ENCODE results near the gene DUSP28. TPM values are rescaled to one million over a fixed set of nuclear protein-coding genes. Genes with fewer than 3 reads are reported as not detected.

The DUSP28 gene
- total and polyA plus RNA-seq, 2 of the 13 experiments (the other 11 are each of a cell fraction or from before 2014, with no cell fraction given): 5.2 to 8.6 TPM

GRCh38 chr2:240560480-240561324 lies 545 bp downstream of the DUSP28 start (continued):
- TF ChIP-seq DZIP1 (CRISPR knock-in tag; IDR thresholded peaks at IDR 0.05) (peak; percentile 87), CC2D1A (CRISPR knock-in tag; IDR thresholded peaks at IDR 0.05) (no peak), KLF15 (CRISPR knock-in tag; IDR thresholded peaks at IDR 0.05; ENCODE audit: borderline replicate concordance) (peak; percentile 50; the same call in 1 of the 2 replicates), SYNCRIP (IDR thresholded peaks at IDR 0.05; ENCODE audit: insufficient read depth, low read depth, low read length) (no peak), AGO1 (IDR thresholded peaks at IDR 0.05; ENCODE audit: low read depth, low read length, poor library complexity, severe bottlenecking) (no peak), DNMT1 (CRISPR knock-in tag; IDR thresholded peaks at IDR 0.05) (peak; percentile 99), LRRFIP1 (CRISPR knock-in tag; conservative IDR thresholded peaks at IDR 0.05) (no peak), ZFYVE20 (CRISPR knock-in tag; IDR thresholded peaks at IDR 0.05; ENCODE audit: borderline replicate concordance, low read depth) (0 out of 2 replicates have a peak, but pooled peaks have one; percentile 0), TEAD2 (CRISPR knock-in tag; IDR thresholded peaks at IDR 0.05) (no peak), TGIF2 (CRISPR knock-in tag; IDR thresholded peaks at IDR 0.05) (0 out of 2 replicates have a peak, but pooled peaks have one; percentile 10), RXRB (CRISPR knock-in tag; IDR thresholded peaks at IDR 0.05; ENCODE audit: borderline replicate concordance) (0 out of 2 replicates have a peak, but pooled peaks have one; percentile 35), KDM1A (CRISPR knock-in tag; IDR thresholded peaks at IDR 0.05) (no peak), TCF7L2 (IDR thresholded peaks at IDR 0.05; ENCODE audit: low read depth, low read length) (no peak), ZNF446 (CRISPR knock-in tag; IDR thresholded peaks at IDR 0.05) (peak; percentile 86; the same call in 1 of the 2 replicates), FOXO4 (CRISPR knock-in tag; conservative IDR thresholded peaks at IDR 0.05) (no peak), SMARCC2 (IDR thresholded peaks at IDR 0.05) (no peak), GABPB1 (CRISPR knock-in tag; IDR thresholded peaks at IDR 0.05) (peak; percentile 91), MAFK (conservative IDR thresholded peaks at IDR 0.05 in 1 of 2, IDR thresholded peaks at IDR 0.05 in 1 of 2; ENCODE audit: low read length in 2 of 2) (no peak), ZNF337 (CRISPR knock-in tag; IDR thresholded peaks at IDR 0.05; ENCODE audit: borderline replicate concordance, low read depth) (no peak; the same call in 1 of the 2 replicates), ZBTB39 (CRISPR knock-in tag; IDR thresholded peaks at IDR 0.05) (no peak; the same call in 1 of the 2 replicates)
